ENCODE data around the gene TMEM45B. TPM values are rescaled to one million over a fixed set of nuclear protein-coding genes. Genes with fewer than 3 reads are reported as not detected.
"Not testable (repeated sequence)": the region's sequence is repeated elsewhere in the genome, so short reads cannot be mapped to it uniquely, and the experiment has no call there.

TMEM45B gene
- total RNA-seq, 6 donors from 2014 or later = 9.4 to 38.7 (median 13.9) TPM

DNA sequence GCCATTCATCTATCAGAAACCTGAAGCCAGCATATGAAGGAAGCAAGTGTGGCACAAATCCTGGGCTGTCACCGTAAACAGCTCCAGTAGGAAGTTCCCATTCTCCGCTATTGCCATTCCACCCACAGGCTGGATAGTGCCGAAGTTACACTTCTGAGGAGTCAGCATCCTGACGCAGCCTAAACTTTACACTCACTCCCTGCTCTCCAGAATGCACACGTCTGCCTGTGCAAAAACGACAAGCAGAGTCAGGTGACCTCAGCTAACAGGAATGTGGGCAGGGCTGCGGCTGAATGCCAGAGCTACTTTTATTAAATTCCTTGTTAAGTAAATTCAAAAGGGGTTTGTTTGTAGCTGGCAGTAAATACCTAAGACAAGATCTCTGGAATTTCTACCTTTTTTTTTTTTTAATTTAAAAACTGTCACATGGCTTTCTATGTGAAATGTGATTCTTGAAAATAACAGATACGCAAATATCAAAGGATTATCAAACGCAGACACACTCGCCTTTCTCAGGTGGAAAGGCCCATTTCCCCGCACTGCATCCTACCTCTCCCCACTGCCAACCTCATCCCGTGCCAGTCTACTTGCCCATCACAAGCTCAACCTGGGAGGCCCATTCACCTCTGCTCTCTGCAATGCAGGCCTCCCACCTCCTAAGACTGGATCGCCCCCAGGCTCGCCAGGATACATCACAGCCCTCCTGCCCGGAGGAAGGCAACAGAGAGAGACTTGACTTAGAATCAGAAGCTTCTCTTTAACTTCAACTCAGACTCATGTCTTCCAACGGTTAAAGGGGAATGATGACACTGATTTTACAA, 46.3 kb downstream of the TMEM45B start:
- Histone ChIP-seq H3K36me3 (peaks cover 24 to 65% (median 39%) of the 10 kb centered on the region in 4 donors), H3K4me3 (peak overlapping the region in 3 of 4 donors; percentile 26 to 38 (median 36)), H3K9me3 (no peaks in the 10 kb centered on the region), H3K27me3 (no peaks in the 10 kb centered on the region), H3K27ac (peak overlapping the region; percentile 63 to 80 (median 75)), H3K4me1 (peaks cover 4 to 14% (median 7%) of the 10 kb centered on the region in 4 donors)
- ATAC-seq (ENCODE audit: low FRiP score in 2 of 2) (peak; percentile 78 to 93), DNase-seq (peak in 1 of 2 donors; percentile 86)
- WGBS, 2 donors = 64 to 69% methylated on average over 16 of the region's 16 CpGs
- peak; percentile 28 to 66 for TF ChIP-seq POLR2AphosphoS5 (IDR thresholded peaks at IDR 0.05)
- peak in 1 of 4 donors; percentile 61 for TF ChIP-seq EP300 (IDR thresholded peaks at IDR 0.05)
- TF ChIP-seq, protein P1, sequence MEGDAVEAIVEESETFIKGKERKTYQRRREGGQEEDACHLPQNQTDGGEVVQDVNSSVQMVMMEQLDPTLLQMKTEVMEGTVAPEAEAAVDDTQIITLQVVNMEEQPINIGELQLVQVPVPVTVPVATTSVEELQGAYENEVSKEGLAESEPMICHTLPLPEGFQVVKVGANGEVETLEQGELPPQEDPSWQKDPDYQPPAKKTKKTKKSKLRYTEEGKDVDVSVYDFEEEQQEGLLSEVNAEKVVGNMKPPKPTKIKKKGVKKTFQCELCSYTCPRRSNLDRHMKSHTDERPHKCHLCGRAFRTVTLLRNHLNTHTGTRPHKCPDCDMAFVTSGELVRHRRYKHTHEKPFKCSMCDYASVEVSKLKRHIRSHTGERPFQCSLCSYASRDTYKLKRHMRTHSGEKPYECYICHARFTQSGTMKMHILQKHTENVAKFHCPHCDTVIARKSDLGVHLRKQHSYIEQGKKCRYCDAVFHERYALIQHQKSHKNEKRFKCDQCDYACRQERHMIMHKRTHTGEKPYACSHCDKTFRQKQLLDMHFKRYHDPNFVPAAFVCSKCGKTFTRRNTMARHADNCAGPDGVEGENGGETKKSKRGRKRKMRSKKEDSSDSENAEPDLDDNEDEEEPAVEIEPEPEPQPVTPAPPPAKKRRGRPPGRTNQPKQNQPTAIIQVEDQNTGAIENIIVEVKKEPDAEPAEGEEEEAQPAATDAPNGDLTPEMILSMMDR (IDR thresholded peaks at IDR 0.05) = no peak
- TF ChIP-seq POLR2A (IDR thresholded peaks at IDR 0.05) = peak in 3 of 4 donors; percentile 22 to 71 (median 52)

DNA sequence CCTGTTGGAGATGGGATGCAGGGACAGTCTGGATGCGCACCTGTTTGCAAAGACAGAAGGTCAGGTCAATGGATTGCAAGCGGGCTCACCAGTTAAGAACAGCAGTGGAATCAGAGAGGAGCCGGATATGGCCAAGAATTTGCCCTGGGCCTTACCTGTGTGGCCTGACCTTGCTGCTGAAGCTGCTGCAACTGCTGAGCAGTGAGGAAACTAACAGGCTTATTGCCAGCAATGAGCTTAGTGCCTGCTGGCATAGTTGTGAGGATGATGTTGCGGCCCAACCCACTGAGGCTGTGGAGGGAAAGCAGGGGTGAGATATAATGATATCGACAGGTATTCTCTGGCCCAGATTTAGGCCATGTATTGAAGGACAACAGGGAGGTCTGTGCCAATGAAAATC, 49.2 kb downstream of the TMEM45B start:
- Histone ChIP-seq H3K27me3 (no peaks in the 10 kb centered on the region), H3K4me1 (peaks cover 4 to 14% (median 7%) of the 10 kb centered on the region in 4 donors), H3K4me3 (no peak overlapping the region), H3K27ac (no peak overlapping the region), H3K36me3 (peaks cover 33 to 77% (median 57%) of the 10 kb centered on the region in 4 donors), H3K9me3 (no peaks in the 10 kb centered on the region)
- 92 to 98% methylated on average over 4 to 5 of the region's 5 CpGs for WGBS, 2 donors
- ATAC-seq (ENCODE audit: low FRiP score in 2 of 2) = no peak
- no peak for DNase-seq
- TF ChIP-seq POLR2A (IDR thresholded peaks at IDR 0.05) (no peak), POLR2AphosphoS5 (IDR thresholded peaks at IDR 0.05) (no peak), EP300 (IDR thresholded peaks at IDR 0.05) (no peak)
- TF ChIP-seq, protein P1 (IDR thresholded peaks at IDR 0.05) = no peak

DNA sequence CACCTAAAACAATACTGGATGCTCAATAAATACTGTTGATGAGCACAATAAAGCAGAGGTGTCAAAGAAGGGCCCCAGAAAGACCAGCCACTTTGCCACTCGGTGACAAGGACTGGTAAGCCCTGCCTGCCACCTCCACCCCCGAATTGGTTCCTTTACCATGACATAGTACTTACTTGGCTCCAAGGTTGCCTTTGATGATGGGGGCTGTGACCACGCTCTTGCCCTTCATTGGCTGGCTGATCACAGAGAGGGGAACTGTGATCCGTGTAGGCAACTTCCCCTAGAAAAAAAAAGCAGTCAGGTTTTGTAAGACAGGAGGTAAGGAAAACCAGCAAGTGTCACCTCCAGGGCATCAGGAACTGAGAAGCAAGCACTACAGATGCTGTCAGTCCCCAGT, 50.1 kb downstream of the TMEM45B start:
- Histone ChIP-seq H3K27ac (no peak overlapping the region), H3K4me1 (peaks cover 4 to 14% (median 7%) of the 10 kb centered on the region in 4 donors), H3K36me3 (peaks cover 34 to 77% (median 66%) of the 10 kb centered on the region in 4 donors), H3K27me3 (no peaks in the 10 kb centered on the region), H3K9me3 (no peaks in the 10 kb centered on the region), H3K4me3 (no peak overlapping the region)
- 82 to 90% methylated on average over 4 of the region's 4 CpGs for WGBS, 2 donors
- DNase-seq = no peak
- TF ChIP-seq, protein P1 (IDR thresholded peaks at IDR 0.05) = no peak
- TF ChIP-seq POLR2A (IDR thresholded peaks at IDR 0.05) (no peak), EP300 (IDR thresholded peaks at IDR 0.05) (no peak), POLR2AphosphoS5 (IDR thresholded peaks at IDR 0.05) (no peak)
- ATAC-seq (ENCODE audit: low FRiP score in 2 of 2) = no peak

DNA sequence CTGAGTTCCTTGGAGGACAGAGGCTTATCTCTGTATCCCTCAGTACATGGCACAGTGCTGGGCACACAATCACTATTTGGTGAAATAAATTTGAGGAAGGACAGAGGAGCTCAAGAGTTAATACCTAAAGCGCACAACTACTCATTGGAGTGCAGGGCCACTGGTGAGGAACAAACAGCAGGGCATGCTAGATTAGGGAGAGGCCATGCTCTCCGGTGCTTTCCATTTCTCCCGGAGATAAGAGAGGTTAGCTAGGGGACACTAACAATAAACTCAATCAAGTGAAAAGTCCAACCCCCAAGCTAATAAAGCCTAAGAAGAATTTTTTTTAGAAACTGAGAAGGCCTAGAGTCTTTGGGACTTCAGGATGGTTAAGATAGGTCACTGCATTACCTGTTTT, 50.7 kb downstream of the TMEM45B start:
- peaks cover 34 to 81% (median 71%) of the 10 kb centered on the region in 4 donors for H3K36me3 ChIP-seq
- TF ChIP-seq, protein P1 (IDR thresholded peaks at IDR 0.05) = no peak
- TF ChIP-seq POLR2A (IDR thresholded peaks at IDR 0.05) (no peak), POLR2AphosphoS5 (IDR thresholded peaks at IDR 0.05) (no peak), EP300 (IDR thresholded peaks at IDR 0.05) (no peak)
- ATAC-seq (ENCODE audit: low FRiP score in 2 of 2) (no peak), DNase-seq (no peak)
- 77 to 85% methylated on average over 3 of the region's 3 CpGs for WGBS, 2 donors
- H3K27me3 ChIP-seq = no peaks in the 10 kb centered on the region
- H3K4me1 ChIP-seq = peaks cover 4 to 12% (median 7%) of the 10 kb centered on the region in 4 donors
- H3K4me3 ChIP-seq = no peak overlapping the region
- H3K27ac ChIP-seq = no peak overlapping the region
- no peaks in the 10 kb centered on the region for H3K9me3 ChIP-seq

DNA sequence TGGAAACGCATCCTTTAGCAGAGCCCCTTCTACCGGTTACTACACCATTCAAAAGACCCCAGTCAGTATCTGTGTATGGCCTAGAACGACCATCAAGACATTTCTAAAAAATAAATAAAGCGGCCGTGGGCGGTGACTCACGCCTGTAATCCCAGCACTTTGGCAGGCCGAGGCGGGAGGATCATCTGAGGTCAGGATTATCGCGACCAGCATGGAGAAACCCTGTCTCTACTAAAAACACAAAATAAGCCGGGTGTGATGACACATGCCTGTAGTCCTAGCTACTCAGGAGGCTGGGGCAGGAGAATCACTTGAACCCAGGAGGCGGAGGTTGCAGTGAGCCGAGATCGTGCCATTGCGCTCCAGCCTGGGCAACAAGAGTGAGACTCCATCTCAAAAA, 53.0 kb downstream of the TMEM45B start:
- H3K4me3 ChIP-seq; DNase-seq; H3K27me3 ChIP-seq; H3K27ac ChIP-seq; H3K9me3 ChIP-seq; ATAC-seq (ENCODE audit: low FRiP score in 2 of 2); H3K4me1 ChIP-seq: not testable (repeated sequence)
- WGBS, 2 donors = 91 to 92% methylated on average over 16 of the region's 16 CpGs
- H3K36me3 ChIP-seq = peaks cover 44 to 96% (median 87%) of the 10 kb centered on the region in 4 donors

All from upper lobe of left lung (tissue), 6 donors.